Spleen (tissue), 7 donors: ENCODE measurements around the gene FREY1.
A peak's percentile ranks its signal among the peaks of the same experiment; 100 is the strongest.

Experiments
- POLR2A ChIP-seq, 3 donors: fragments of 450-650 bp; IDR thresholded peaks; one replicate each; pipeline ENCODE4 v1.5.1; 2017; ENCODE audit warnings: antibody characterized with exemption in 3 of 3, mild to moderate bottlenecking in 1 of 3
- POLR2AphosphoS5 ChIP-seq, 3 donors: sonication (generic); formaldehyde crosslinking; IDR thresholded peaks; one replicate each; pipeline ENCODE4 v1.5.1; 2017; ENCODE audit warnings: antibody characterized with exemption in 3 of 3
- TF ChIP-seq, protein P1 (sequence below), 11 experiments: fragments of 200-600 bp in 7 of 11; fragments of 450-650 bp in 4 of 11; sonication (generic) in 4 of 11; IDR thresholded peaks in 8 of 11; conservative IDR thresholded peaks in 3 of 11; 1 replicate in 7 of 11; 2 replicates in 4 of 11; pipeline versions ENCODE4 v1.4.0 to v1.8.0; 2016 to 2021; ENCODE audit warnings: antibody characterized with exemption in 11 of 11, inconsistent platforms in 4 of 11, mild to moderate bottlenecking in 1 of 11
- donor health status: DM: no; HTN: no; CAD: no; lungs with moderate emphysema.
- donor health status: DM: no; HTN: no; CAD: no.
- donor health status: DM: no; HTN: no; CAD: no.

DNA sequence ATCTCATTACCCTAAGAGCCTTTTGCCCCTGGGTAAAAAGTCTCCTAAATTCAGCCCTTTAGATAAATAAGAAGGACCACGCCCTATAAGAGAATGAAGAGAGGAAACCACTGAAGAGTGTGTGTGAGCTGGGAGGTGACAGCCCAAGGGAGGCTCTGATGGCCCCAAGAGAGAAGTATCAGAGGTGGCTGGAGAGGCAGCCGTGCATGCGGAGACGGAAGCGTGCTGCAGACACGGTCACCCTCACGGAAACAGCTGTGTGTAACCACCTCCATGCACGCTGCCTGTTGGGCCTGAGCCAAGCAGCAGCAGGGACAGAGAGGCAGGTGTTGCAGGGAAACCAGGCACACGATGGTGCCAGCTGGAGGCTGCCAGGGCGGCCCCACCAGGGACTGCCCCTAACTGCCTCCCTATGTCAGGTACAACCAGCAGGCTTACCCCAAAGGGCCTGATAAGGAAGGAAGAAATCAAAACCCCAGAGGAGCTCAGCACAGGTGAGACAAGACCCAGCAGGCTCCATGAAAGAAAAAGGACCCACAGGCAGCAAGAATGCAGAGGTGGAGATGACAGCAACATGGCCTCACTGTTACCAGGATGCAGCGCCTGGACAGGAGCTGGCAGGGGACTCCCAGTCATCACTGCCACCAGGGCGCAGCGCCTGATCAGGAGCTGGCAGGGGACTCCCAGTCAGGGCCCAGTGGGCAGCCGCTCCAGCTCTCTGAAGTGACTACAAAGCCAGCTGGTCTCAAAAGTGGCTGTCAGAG lies 23.1 kb upstream of the FREY1 start:
- TF ChIP-seq, protein P1, sequence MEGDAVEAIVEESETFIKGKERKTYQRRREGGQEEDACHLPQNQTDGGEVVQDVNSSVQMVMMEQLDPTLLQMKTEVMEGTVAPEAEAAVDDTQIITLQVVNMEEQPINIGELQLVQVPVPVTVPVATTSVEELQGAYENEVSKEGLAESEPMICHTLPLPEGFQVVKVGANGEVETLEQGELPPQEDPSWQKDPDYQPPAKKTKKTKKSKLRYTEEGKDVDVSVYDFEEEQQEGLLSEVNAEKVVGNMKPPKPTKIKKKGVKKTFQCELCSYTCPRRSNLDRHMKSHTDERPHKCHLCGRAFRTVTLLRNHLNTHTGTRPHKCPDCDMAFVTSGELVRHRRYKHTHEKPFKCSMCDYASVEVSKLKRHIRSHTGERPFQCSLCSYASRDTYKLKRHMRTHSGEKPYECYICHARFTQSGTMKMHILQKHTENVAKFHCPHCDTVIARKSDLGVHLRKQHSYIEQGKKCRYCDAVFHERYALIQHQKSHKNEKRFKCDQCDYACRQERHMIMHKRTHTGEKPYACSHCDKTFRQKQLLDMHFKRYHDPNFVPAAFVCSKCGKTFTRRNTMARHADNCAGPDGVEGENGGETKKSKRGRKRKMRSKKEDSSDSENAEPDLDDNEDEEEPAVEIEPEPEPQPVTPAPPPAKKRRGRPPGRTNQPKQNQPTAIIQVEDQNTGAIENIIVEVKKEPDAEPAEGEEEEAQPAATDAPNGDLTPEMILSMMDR (IDR thresholded peaks at IDR 0.05 in 8 of 11, conservative IDR thresholded peaks at IDR 0.05 in 3 of 11): no peak
- TF ChIP-seq POLR2A (IDR thresholded peaks at IDR 0.05) (no peak), POLR2AphosphoS5 (IDR thresholded peaks at IDR 0.05) (peak; percentile 92 to 96 (median 93))
